Ovary (tissue), 9 donors: ENCODE data around the gene FREY1. TPM values are rescaled to one million over a fixed set of nuclear protein-coding genes. Genes with fewer than 3 reads are reported as not detected.
A peak's percentile ranks its signal among the peaks of the same experiment; 100 is the strongest.

Experiments
- DNase-seq, 5 donors: peaks; one replicate each; pipeline ENCODE4 v3.0.0-alpha.2; 2019 to 2020
- H3K27ac ChIP-seq, 2 donors: fragments of 200-600 bp; one replicate each; pipeline versions ENCODE4 v1.5.1 to v1.8.0; 2019 to 2022
- H3K27me3 ChIP-seq: fragments of 200-600 bp; one replicate; pipeline ENCODE4 v1.8.0; 2022
- H3K36me3 ChIP-seq: fragments of 200-600 bp; sonication (generic); one replicate; pipeline ENCODE4 v1.5.1; 2019
- H3K4me1 ChIP-seq: one replicate; pipeline ENCODE4 v1.8.1; 2013; ENCODE audit warnings: mild to moderate bottlenecking, moderate library complexity; ENCODE audit not compliant: insufficient read depth
- H3K4me3 ChIP-seq: fragments of 200-600 bp; sonication (generic); one replicate; pipeline ENCODE4 v1.5.1; 2017
- H3K9me3 ChIP-seq, 2 donors: fragments of 200-600 bp in 1 of 2; sonication (generic) in 1 of 2; one replicate each; pipeline versions ENCODE4 v1.5.1 to v1.8.1; 2013 to 2019; ENCODE audit warnings: mild to moderate bottlenecking in 1 of 2, moderate library complexity in 1 of 2
- EP300 ChIP-seq: sonication (generic); formaldehyde crosslinking; IDR thresholded peaks from one replicate; pipeline ENCODE4 v1.6.1; 2017; ENCODE audit warnings: antibody characterized with exemption
- POLR2A ChIP-seq: fragments of 450-650 bp; IDR thresholded peaks from one replicate; pipeline ENCODE4 v1.6.1; 2017; ENCODE audit warnings: antibody characterized with exemption, mild to moderate bottlenecking, moderate library complexity
- WGBS, 3 donors: extraction: QIAGEN DNeasy Blood & Tissue Kit in 1 of 3; methylation state at CpG; one replicate each; pipeline versions ENCODE4 v1.1.5 to v1.1.7; 2013 to 2017; 5-methylcytosine and 5-hydroxymethylcytosine counted together
- intact Hi-C, 4 donors: fragments of 100-400 bp; cut with DNase I; formaldehyde crosslinking; loops; one replicate each; pipeline versions ENCODE4 v1.11.0 to v1.15.1; 2022 to 2023
- polyA plus RNA-seq, 2 donors: library from polyadenylated mRNA; stranded (reverse); fragments of 200-250 nt in 1 of 2; fragments of 350-450 nt in 1 of 2; fragmentation: Illumina TruSeq in 1 of 2; extraction: RNeasy Lipid Tissue Mini Kit (QIAGEN cat#74804) in 1 of 2; gene quantifications; one replicate each; pipeline ENCODE4 v1.2.3, GENCODE V29; 2013 to 2014
- total RNA-seq, 7 donors: library from RNA; depleted of rRNA in 2 of 7; stranded (reverse); fragments of >200 nt in 2 of 7; fragmentation: NEBNext Ultra II Directional in 3 of 7; extraction: Animal tissue kit (Norgen Biotek cat#: 25700) in 3 of 7; gene quantifications; one replicate each; pipeline versions ENCODE4 v1.1.0 to v1.2.4, GENCODE V29; 2016 to 2023
- TF ChIP-seq, protein P1 (sequence below), 3 donors: fragments of 450-650 bp in 2 of 3; fragments of 200-600 bp in 1 of 3; IDR thresholded peaks; one replicate each; pipeline versions ENCODE4 v1.5.1 to v1.8.0; 2016 to 2022; ENCODE audit warnings: antibody characterized with exemption in 3 of 3, mild to moderate bottlenecking in 1 of 3
- donor health status: DM: no; HTN: no; CAD: no; lungs with moderate emphysema.
- donor health status: DM: no; HTN: no; CAD: no.
- donor health status: Bipolar disorder and iron deficiency.
- donor health status: DM: yes; HTN: yes; CAD: no.
- donor health status: DM: no; HTN: no; CAD: no.
- donor health status: DM: yes; HTN: yes; CAD: no.

FREY1 gene
- total and polyA plus RNA-seq, 9 donors = 0.23 to 1.6 (median 0.66) TPM; not detected in 2

DNA sequence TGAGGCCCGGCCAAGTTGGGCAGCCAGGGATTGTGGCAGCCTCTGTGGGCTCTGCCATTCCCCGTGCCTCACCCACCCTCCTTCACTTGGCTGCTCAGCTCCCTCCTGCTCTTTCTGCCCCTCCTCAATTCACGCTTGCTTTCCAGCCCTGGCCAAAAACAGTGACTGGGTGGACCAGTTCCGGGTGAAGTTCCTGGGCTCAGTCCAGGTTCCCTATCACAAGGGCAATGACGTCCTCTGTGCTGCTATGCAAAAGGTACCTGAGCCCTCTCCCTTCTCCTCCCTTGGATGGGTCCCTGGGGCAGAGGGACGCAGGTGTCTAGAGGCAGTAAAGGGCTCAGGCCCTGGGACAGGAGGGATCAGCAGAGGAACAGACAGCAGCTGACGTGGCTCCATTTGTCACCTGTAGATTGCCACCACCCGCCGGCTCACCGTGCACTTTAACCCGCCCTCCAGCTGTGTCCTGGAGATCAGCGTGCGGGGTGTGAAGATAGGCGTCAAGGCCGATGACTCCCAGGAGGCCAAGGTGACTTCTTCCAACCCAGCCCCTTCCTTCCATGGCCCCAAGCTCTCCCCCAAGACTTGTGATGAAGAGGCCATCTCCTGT lies 2.7 kb downstream of the FREY1 start:
- no peak for DNase-seq
- Histone ChIP-seq H3K27ac (no peak overlapping the region), H3K4me3 (no peak overlapping the region), H3K9me3 (no peaks in the 10 kb centered on the region), H3K27me3 (no peaks in the 10 kb centered on the region), H3K36me3 (no peaks in the 10 kb centered on the region), H3K4me1 (peaks cover 3% of the 10 kb centered on the region)
- WGBS, 3 donors = 78 to 83% (median 80%) methylated on average over 15 of the region's 15 CpGs
- TF ChIP-seq EP300 (no peak), POLR2A (no peak)
- TF ChIP-seq, protein P1, sequence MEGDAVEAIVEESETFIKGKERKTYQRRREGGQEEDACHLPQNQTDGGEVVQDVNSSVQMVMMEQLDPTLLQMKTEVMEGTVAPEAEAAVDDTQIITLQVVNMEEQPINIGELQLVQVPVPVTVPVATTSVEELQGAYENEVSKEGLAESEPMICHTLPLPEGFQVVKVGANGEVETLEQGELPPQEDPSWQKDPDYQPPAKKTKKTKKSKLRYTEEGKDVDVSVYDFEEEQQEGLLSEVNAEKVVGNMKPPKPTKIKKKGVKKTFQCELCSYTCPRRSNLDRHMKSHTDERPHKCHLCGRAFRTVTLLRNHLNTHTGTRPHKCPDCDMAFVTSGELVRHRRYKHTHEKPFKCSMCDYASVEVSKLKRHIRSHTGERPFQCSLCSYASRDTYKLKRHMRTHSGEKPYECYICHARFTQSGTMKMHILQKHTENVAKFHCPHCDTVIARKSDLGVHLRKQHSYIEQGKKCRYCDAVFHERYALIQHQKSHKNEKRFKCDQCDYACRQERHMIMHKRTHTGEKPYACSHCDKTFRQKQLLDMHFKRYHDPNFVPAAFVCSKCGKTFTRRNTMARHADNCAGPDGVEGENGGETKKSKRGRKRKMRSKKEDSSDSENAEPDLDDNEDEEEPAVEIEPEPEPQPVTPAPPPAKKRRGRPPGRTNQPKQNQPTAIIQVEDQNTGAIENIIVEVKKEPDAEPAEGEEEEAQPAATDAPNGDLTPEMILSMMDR (IDR thresholded peaks at IDR 0.05) = no peak
- intact Hi-C loops = no loop called here

DNA sequence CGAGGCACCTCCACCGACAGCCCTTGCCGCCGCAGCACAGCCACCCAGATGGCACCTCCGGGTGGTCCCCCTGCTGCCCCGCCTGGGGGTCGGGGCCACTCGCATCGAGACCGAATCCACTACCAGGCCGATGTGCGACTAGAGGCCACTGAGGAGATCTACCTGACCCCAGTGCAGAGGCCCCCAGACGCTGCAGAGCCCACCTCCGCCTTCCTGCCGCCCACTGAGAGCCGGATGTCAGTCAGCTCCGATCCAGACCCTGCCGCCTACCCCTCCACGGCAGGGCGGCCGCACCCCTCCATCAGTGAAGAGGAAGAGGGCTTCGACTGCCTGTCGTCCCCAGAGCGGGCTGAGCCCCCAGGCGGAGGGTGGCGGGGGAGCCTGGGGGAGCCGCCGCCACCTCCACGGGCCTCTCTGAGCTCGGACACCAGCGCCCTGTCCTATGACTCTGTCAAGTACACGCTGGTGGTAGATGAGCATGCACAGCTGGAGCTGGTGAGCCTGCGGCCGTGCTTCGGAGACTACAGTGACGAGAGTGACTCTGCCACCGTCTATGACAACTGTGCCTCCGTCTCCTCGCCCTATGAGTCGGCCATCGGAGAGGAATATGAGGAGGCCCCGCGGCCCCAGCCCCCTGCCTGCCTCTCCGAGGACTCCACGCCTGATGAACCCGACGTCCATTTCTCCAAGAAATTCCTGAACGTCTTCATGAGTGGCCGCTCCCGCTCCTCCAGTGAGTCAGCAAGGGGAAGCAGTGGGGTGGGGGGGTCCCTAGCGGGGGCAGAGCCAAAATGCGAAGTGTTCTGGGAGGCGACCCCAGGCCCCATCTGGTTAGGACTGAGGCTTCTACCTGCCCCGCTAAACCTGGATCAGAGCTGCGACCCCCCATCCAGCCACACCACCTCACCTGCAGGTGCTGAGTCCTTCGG lies 4.4 kb downstream of the FREY1 start:
- no peaks in the 10 kb centered on the region for H3K27me3 ChIP-seq
- no peak overlapping the region for H3K27ac ChIP-seq
- H3K4me1 ChIP-seq = peaks cover 6% of the 10 kb centered on the region
- DNase-seq = no peak
- TF ChIP-seq POLR2A = no peak
- no peak for TF ChIP-seq EP300
- TF ChIP-seq, protein P1 (IDR thresholded peaks at IDR 0.05) = no peak
- 88 to 90% (median 90%) methylated on average over 52 to 56 of the region's 56 CpGs for WGBS, 3 donors
- no peaks in the 10 kb centered on the region for H3K9me3 ChIP-seq
- intact Hi-C loops = no loop called here
- H3K4me3 ChIP-seq = no peak overlapping the region
- H3K36me3 ChIP-seq = no peaks in the 10 kb centered on the region

DNA sequence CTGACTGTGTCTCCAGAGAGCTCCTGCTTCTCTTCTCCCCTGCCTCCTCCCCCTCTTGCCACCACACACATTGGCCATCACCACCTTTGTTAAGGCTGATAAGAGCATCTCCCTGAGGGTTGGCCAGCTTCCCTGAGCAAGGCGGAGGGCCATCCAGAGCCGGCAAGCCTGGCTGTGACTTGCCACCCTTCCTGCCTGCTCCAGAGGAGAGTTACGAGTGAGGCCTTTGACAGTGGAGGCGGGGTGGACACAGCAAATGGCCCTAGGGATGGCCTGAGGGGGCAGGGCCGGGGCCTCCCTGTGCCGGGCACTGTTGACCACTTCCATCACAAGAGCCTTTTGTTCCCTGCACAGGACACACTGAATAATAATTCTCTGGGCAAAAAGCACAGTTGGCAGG lies 5.4 kb downstream of the FREY1 start:
- no peaks in the 10 kb centered on the region for H3K36me3 ChIP-seq
- no peak for TF ChIP-seq POLR2A
- TF ChIP-seq, protein P1 (IDR thresholded peaks at IDR 0.05) = no peak
- no peak for TF ChIP-seq EP300
- H3K4me1 ChIP-seq = peaks cover 6% of the 10 kb centered on the region
- H3K4me3 ChIP-seq = no peak overlapping the region
- H3K27ac ChIP-seq = no peak overlapping the region
- no peaks in the 10 kb centered on the region for H3K27me3 ChIP-seq
- no peaks in the 10 kb centered on the region for H3K9me3 ChIP-seq
- WGBS, 3 donors = 80 to 93% (median 90%) methylated on average over 6 of the region's 6 CpGs
- intact Hi-C loops = no loop called here
- no peak for DNase-seq

DNA sequence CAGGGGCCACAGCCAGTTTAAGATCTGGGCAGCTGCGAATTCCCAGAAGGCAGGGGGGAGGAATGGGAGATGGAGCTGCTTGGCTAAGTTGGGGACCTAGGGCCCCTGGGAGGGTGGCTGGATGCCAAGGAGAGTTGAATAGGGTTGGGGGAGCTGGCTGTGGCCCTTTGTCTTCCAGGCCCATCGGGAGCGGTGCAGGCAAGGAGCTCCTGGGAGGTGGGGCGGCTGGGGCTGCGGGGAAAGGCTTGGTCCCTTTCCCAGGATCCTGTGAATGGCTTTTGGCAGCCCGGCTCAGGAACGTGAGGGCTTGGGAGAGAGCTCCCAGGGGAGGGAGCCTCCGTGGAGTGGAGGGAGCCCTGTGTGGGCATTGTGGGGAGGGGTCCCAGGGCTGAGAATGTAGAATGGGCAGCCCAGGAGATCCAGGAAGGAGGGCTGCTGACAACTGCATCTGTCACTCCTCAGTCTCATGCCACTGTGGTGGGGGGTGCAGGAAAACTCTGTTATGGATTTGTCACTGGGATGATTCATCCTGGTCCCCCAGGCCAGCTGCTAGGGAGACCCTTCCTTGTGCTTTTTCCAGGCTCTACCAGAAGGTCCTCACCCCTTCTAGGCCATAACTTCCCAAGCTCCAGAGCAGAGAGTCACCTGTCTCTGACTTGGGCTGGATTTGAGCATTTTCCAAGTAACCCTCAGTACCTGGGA lies 6.0 kb downstream of the FREY1 start:
- H3K4me3 ChIP-seq = peak overlapping the region; percentile 38
- 1 to 7% (median 6%) methylated on average over 8 of the region's 8 CpGs for WGBS, 3 donors
- intact Hi-C loops = loop anchor here in 1 of 4 donors (1.0 kb wide), 1 partner anchor 54 kb away; the partner anchor contains the start of gene CRY2
- peaks cover 6% of the 10 kb centered on the region for H3K4me1 ChIP-seq
- H3K27me3 ChIP-seq = no peaks in the 10 kb centered on the region
- no peaks in the 10 kb centered on the region for H3K36me3 ChIP-seq
- TF ChIP-seq EP300 (no peak), POLR2A (no peak)
- TF ChIP-seq, protein P1 (IDR thresholded peaks at IDR 0.05) = no peak
- H3K27ac ChIP-seq = peak overlapping the region in 1 of 2 donors; percentile 13
- H3K9me3 ChIP-seq = no peaks in the 10 kb centered on the region
- peak in 4 of 5 donors; percentile 43 to 66 (median 57) for DNase-seq
